Effector CD8-positive, alpha-beta T cell (primary cell): ENCODE data around the gene PPP2R5A.
"Not testable (repeated sequence)": the region's sequence is repeated elsewhere in the genome, so short reads cannot be mapped to it uniquely, and the experiment has no call there.

Source experiments
- DNase-seq: peaks from one replicate; lab custom pipeline; 2025; lab: John Stamatoyannopoulos, UW

PPP2R5A gene

DNA sequence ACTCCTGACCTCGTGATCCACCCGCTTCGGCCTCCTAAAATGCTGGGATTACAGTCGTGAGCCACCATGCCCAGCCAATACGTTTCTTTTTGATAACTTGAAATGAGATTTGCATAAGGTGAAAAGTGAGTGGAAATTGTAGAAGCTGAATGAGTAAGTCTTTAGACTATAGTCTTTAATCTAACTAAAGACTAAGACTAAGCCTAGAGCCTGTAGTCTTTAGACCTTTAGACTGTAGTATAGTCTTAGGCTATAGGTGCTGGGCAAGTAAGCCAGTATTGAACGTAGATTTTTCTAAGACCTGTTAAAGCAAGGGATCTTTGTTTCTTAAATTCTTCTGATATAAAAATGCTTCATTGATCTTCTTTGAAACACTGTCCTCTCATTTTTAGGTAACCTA is 12.1 kb downstream of the PPP2R5A start:
- no peak for DNase-seq

DNA sequence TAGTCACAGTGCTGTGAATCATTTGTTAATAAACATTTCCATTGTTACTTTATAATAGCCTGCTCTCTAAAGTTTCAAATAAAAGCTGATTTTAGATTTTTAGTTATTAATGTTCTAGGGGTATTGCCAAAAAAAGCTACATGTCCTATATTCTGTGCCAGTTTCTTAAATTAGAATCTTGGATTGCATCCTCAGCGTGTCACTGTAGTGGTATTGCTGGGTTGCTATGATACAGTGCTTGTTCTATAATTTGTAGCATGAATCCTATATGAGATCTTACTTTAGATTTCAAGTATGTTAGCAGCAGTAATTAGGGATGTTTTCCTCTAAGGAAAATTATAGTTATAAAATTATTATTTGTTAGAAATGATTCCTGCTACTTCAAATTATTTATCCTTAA is 16.4 kb downstream of the PPP2R5A start:
- no peak for DNase-seq

DNA sequence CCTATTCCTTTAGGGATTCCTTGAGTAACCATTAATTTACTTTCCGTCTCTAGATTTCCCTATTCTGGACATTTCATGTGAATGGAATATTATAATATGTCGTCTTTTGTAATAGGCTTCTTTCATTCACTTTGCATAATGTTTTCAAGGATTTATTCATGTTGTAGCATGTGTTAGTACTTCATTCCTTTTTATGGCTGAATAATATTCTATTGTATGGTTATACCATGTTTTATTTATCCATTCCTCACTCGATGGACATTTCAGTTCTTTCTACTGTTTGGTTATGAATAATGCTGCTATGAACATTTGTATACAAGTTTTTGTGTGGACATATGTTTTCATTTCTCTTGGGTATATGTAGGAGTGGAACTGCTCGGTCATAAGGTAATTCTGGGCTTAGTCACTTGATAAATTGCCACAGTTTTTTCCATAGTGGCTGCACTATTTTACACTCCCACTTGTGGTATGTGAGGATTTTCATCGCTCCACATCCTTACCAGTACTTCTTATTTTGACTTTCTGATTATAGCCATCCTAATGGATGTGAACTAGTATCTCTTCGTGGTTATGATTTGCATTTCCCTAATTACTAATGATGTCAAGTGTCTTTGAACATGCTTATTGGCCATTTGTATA is 17.7 kb downstream of the PPP2R5A start:
- DNase-seq: no peak

DNA sequence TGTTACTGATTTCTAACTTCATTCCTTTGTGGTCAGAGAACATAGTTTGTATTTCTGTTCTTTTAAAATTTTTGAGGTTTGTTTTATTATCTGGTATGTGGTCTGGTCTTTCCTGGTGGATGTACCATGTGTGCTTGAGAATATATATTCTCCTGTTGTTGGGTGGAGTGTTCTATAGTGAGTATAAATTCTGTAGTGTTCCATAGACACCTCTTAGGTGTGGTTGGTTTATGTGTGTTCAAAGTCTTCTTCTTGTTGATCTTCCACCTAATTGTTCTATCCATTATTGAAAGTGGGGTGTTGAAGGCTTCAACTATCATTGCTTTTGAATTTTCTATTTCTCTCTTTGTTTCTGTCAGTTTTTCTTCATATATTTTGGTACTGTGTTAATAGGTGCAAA is 20.1 kb downstream of the PPP2R5A start:
- no peak for DNase-seq

DNA sequence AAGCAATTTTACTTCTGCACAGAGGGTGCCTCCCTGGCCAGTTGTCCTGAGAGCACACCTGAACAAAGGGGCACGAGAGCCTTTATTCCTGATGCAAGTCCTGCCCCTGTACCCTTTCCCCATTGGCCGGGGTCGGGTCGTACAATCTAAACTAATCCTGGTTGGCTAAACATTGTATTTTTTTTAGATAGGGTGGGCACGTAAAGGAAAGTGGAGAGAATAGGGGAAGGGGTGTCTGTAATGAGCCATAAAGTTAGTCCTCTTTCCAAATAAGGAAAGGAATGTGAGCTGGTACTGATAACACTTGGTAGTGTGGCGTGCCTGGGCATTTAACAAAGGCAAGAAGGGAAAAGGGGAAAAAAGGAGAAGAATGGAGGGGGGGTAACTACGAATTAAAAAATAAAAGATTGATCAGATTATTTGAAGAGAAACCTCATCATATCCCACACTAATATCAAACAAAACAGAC is 20.8 kb downstream of the PPP2R5A start:
- DNase-seq: not testable (repeated sequence)

DNA sequence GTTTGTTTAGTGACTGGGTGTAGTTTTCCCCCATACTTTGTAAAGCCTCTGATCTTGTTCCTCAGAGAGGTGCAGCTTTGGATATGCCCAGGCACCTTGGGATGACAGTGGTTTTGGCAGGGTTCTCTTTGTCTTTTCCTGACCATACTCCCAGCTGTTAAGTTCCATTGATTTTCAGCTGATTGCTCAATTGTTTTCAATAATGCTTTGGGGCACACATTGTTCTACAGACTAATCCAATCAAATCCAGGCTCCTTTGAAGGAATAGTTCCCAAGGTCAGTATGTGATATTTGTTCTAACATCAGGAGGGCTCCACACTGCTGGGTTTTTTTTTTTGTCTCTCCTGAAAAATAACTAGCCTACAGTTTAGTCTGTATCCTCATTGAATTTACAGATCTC is 24.8 kb downstream of the PPP2R5A start:
- no peak for DNase-seq

DNA sequence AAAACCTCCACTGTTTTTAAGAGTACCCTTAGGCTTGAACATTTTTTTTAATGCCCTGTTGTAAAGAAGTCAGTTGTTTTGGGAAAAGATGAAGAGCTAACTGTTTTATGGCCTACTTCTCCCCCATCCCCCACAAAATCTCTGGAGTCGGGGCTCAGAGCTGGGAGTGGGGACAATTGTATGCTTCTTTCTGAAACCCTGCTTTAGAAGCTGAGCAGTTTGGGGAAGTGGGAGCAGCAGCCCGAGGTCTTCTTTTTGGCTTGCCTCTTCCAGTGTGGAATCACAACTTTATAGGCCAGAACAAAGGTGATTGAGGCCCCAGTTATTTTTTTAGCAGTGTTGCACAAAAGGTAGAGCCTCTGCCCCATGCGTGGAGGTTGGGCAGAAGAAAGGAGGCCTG is 25.2 kb downstream of the PPP2R5A start:
- no peak for DNase-seq

DNA sequence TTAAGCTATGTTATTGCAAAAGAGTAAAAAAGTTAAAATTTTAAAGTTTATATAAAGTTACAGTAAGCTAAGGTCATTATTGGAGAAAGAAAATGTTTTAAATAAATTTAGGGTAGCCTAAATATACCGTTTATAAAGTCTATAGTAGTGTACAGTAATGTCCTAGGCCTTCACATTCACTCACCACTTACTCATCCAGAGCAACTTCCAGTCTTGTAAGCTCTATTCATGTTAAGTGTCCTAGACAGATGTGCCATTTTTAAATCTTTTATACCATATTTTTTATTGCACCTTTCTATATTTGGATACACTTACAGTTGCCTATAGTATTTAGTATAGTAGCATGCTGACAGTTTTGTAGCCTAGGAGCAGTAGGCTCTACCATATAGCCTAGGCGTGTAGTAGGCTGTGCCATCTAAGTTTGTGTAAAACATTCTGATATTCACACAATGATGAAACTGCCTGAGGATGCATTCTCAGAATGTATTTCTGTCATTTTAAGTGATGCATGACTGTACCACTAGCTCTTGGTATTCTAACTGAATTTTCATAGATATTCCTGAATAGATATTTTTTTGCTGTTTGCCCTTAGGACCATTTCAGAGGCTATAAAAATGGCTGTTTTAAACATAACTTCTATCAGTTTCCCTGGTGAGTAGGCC is 26.8 kb downstream of the PPP2R5A start:
- DNase-seq: no peak

DNA sequence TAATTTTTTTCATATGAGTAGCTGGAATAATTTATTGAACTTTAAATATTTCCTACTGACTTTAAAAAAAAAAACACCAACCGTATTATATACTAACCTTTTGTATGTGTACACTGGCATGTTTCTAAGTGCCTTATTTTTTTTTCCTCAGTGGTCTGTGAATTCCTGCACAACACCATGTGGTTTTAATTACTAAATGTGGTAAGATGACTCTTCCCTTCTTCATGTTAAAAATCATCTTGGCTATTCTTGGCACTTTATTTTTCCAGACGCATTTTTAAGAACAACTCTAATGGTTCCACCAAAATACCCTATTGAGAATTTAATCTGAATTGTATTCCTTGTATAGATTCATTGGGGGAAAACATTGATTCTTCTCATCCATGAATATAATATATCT is 28.4 kb downstream of the PPP2R5A start:
- DNase-seq: no peak

DNA sequence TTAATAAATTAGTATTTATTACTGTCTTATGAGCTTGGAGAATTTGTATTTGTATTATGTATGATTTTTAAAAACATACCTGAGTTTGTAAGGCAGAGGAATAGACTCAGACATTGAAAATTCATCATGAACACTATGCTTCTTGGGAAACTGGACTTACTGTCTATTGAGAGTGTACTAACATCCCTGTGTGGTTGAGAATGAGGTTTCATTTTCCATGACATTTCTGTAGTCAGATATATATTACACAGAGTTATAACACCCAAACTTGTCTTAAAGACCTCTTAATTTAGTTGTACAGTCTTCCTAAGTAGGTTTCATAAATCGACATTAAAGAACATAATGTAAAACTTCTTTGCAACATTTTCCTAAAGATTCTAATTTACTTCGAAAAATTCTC is 30.0 kb downstream of the PPP2R5A start:
- DNase-seq: no peak

DNA sequence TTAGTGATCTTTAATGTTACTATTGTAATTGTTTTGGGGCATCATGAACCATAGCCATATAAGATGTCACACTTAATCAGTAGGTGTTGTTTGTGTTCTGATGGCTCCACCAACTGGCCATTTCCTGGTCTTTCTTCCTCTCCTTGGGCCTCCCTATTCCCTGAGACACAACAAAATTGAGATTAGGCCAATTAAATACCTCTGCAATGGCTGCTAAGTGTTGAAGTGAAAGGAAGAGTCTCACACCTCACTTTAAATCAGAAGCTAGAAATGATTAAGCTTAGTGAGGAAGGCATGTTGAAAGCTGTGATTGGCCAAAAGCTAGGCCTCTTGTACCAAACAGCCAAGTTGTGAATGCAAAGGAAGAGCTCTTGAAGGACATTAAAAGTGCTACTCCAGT is 30.7 kb downstream of the PPP2R5A start:
- DNase-seq: no peak

DNA sequence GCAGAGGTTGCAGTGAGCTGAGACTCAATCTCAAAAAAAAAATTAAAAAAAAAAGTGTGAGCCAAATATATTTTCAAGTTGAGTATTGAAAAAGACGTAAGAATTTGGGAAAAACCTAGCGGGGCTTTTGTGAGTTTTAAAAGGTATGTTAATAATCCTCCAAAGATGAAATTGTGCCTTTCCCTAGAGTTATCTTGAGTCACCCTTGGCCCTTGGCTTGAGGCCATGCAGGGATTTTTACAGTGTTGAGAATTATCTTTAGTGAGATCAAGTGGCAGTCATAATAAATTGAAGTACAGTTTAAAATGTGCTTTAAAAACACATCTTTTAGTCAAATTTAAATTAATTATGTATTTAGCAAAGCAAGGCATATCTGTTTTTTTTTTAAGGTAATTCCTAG is 32.7 kb downstream of the PPP2R5A start:
- DNase-seq: no peak

DNA sequence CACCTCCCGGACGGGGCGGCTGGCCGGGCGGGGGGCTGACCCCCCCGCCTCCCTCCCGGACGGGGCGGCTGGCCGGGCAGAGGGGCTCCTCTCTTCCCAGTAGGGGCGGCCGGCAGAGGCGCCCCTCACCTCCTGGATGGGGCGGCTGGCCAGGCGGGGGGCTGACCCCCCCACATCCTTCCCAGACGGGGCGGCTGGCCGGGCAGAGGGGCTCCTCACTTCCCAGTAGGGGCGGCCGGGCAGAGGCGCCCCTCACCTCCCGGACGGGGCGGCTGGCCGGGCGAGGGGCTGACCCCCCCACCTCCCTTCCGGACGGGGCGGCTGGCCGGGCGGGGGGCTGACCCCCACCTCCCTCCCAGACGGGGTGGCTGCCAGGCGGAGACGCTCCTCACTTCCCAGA is 35.8 kb downstream of the PPP2R5A start:
- DNase-seq: not testable (repeated sequence)

DNA sequence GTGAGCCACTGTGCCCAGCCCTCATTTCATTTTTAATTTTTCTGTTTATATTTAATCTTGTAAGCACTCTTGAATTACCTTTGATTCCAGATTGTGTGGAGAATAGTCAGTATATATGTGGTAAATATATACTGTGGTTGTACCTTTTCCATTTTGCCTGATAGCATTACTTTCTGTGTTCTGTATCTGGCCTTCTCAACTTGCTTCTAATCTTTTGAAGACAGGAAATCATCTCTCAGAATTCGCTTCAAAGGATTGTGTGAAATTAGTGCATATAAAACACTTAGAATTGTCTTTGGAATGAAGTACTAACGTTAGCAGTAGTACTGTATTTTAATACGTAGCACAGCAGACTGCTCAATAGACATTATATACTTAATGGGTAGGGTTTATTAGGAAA is 37.9 kb downstream of the PPP2R5A start:
- no peak for DNase-seq

DNA sequence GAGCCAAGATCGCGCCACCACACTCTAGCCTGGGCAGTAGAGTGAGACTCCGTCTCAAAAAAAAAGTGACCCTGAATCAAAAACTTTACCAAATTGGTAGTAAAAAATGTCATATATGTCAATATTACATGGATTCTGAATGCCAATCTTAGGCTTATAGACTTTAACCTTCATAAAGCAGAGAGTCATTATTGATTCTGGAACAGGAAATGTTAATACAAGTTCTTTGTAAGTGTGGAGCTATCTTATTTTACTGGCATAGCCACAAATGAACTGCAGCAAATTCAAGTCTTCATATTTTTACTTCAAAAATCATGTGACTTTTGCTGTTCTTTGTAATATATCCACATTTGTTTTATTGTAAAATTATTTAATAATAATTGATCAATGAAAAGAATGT is 41.3 kb downstream of the PPP2R5A start:
- DNase-seq: no peak

DNA sequence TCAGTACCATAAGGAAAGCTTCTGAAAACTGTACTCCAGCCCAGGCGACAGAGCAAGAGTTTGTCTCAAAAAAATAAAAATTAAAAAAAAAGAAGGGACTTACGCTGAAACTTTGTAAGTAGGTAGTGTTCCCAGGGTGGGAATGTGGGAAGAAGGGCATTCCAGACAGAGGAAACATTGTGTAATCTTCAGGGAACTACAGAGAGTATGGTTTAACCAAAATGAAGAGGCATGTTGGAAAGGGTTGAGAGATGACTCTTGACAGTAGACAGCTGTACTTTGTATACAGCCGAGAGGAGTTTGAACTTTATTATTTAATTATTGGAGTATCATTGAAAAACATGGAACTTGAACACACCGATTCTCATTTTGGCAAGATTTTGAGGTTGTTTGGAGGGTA is 43.0 kb downstream of the PPP2R5A start:
- no peak for DNase-seq

DNA sequence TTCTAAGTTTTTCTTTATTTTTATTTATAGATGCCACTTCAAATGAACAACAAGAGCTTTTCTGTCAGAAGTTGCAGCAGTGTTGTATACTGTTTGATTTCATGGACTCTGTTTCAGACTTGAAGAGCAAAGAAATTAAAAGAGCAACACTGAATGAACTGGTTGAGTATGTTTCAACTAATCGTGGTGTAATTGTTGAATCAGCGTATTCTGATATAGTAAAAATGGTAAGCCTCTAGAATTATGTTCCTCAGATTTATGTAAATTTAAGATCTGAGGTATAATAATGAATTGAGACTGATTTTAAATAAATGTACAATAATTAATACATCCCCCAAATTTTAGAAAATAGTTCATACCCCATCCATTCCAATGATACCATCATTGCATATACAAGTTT is 43.9 kb downstream of the PPP2R5A start:
- DNase-seq: no peak

DNA sequence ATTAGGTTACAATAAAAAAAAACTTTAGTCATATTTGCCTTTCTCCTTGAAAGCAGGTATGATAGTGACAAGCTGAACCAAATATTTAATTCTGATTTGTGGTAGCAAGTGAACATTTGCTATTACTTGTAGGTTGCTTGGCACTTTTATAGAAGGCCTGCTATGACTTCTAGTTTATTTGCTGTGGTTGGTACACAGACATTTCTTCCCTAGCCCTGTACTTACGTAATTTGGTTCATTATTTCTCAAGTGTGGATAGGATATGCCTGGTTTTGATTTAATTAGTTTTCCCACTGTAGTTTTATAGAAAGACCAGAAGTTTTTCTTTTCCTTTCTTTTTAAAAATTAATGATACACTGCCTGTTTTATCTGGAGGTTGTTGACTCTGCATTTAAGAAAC is 55.9 kb downstream of the PPP2R5A start:
- DNase-seq: no peak

DNA sequence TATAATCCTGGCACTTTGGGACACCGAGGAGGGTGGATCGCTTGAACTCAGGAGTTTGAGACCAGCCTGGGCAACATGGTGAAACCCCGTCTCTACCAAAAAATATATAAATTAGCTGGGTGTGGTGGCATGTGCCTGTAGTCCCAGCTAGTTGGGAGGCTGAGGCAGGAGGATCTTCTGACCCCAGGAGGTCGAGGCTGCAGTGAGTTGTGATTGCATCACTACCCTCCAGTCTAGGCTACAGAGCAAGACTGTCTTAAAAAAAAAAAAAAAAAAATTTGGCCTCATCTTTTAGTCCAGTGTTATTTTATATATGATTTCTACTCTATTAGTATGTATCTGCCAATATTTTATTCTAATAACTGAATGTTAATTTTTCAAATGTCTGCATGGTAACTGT is 59.7 kb downstream of the PPP2R5A start:
- DNase-seq: no peak

DNA sequence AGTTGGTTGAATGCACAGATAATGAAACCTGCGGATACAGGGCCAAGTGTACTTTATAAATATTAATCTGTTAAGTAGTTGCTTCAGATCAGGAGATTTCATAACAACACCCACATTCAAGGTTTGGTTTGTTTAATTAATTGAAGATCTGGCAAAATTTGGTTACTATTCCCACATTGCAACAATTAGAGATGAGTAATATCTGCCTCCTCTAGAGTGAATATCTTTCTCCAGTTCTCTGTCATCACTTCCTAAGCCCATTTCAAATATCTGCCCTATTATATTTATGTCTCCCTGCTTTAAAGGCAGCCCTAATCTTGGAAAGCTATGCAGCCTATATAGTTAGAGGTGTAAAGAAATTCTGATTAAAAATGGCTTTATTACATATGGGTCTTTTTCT is 61.4 kb downstream of the PPP2R5A start:
- no peak for DNase-seq

DNA sequence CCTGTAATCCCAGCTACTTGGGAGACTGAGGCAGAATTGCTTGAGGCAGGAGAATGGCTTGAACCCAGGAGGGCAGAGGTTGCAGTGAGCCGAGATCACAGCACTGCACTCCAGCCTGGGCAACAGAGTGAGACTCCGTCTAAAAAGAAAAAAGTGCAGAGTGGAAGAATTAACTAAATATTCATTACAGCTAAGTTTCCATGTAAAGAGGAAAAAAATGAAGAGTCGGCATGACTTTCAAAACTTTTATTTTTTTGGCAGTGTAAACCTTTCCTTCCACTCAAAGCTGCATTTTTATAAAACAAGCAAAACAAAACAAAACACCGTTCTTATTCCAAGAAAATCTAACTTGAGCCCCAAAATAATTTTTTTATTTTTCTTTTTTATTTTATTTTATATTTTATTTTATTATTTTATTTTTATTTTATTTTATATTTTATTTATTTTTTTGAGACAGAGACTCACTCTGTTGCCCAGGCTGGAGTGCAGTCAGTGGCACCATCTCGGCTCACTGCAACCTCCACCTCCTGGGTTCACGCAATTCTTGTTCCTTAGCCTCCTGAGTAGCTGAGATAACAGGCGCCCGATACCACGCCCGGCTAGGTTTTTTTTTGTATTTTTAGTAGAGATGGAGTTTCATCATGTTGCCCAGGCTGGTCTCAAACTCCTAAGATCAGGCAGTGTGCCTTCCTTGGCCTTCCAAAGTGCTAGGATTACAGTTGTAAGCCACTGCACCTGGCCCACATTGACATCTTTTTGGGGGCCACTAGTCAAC is 66.6 kb downstream of the PPP2R5A start:
- no peak for DNase-seq

DNA sequence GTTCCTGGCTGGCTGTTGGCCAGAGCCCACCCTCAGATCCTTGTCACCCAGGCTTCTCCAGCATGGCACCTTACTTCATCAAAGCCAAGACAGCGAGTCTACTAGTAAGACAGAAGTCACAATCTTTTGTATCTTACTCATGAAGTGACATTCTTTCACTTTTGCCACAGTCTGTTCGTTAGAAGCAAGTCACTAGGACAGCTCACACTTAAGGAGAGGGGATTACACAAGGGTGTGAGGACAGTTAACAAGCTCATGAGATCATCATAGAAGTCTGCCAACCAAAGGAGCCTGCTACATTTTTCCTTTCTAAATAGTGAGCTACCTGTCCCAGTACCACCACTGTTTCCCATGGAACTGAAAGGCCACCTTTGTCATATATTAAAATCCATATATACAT is 68.0 kb downstream of the PPP2R5A start:
- no peak for DNase-seq

DNA sequence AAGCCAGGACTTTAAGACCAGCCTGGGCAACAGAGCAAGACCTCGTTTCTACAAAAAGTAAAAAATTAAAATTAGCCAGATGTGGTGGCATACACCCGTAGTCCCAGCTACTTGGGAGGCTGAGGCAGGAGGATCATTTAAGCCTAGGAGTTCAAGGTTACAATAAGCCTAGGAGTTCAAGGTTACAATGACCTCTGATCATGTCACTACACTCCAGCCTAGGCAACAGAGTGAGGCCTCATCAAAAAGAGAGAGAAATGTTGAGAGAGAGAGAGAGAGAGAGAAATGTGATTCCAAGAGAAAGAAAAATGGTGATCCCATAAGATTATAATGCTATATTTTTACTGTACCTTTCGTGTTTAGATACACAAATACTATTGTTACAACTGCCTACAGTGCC is 69.3 kb downstream of the PPP2R5A start:
- no peak for DNase-seq
